Naive thymus-derived CD4-positive, alpha-beta T cell (primary cell): ENCODE results near the gene ZNF132. TPM values are rescaled to one million over a fixed set of nuclear protein-coding genes. Genes with fewer than 3 reads are reported as not detected.

Experiments
- ATAC-seq: fragments of 150-1000 bp; cut with Tn5 transposase; 2 replicates; pipeline ENCODE4 v1.10.0; 2021; ENCODE audit warnings: mild to moderate bottlenecking, moderate library complexity
- CTCF ChIA-PET: fragments of 350-600 bp; sonication (Branson Sonifier 250); formaldehyde crosslinking; loops from one replicate; lab custom pipeline; 2021; ENCODE audit warnings: antibody characterized with exemption; lab: Charles Lee
- POLR2A ChIA-PET: fragments of 350-600 bp; sonication (Branson Sonifier 250); formaldehyde crosslinking; loops from one replicate; lab custom pipeline; 2021; ENCODE audit warnings: antibody characterized with exemption, inconsistent platforms; lab: Charles Lee
- DNase-seq, 9 donors: peaks; one replicate each; pipeline versions ENCODE4 v3.0.0 to v3.0.0-alpha.2; 2020 to 2022; ENCODE audit warnings: mixed read lengths in 1 of 9
- H3K27ac ChIP-seq: one replicate; pipeline ENCODE4 v1.7.0; 2013; ENCODE audit warnings: mild to moderate bottlenecking, low read depth, low read length, moderate library complexity
- H3K27me3 ChIP-seq, 2 donors: one replicate each; pipeline ENCODE4 v1.7.0; 2013; ENCODE audit warnings: low read length in 2 of 2, mild to moderate bottlenecking in 2 of 2, moderate library complexity in 2 of 2; ENCODE audit not compliant: control insufficient read depth in 2 of 2, insufficient read depth in 2 of 2
- H3K36me3 ChIP-seq, 3 experiments: 1 replicate in 2 of 3; 2 replicates in 1 of 3; pipeline ENCODE4 v1.7.0; 2013; ENCODE audit warnings: low read length in 3 of 3, mild to moderate bottlenecking in 3 of 3, moderate library complexity in 1 of 3; ENCODE audit not compliant: insufficient read depth in 3 of 3, control insufficient read depth in 2 of 3
- H3K4me1 ChIP-seq, 2 donors: one replicate each; pipeline ENCODE4 v1.7.0; 2013; ENCODE audit warnings: low read length in 2 of 2, mild to moderate bottlenecking in 2 of 2, moderate library complexity in 1 of 2; ENCODE audit not compliant: control insufficient read depth in 2 of 2, insufficient read depth in 2 of 2
- H3K4me3 ChIP-seq: 2 replicates; pipeline ENCODE4 v1.7.0; 2013; ENCODE audit warnings: mild to moderate bottlenecking, low read length
- H3K9me3 ChIP-seq, 3 experiments: 1 replicate in 2 of 3; 2 replicates in 1 of 3; pipeline ENCODE4 v1.7.0; 2013; ENCODE audit warnings: low read length in 3 of 3; ENCODE audit not compliant: control insufficient read depth in 2 of 3
- H3K27ac Mint-ChIP-seq, 9 donors: one replicate each; pipeline ENCODE4 v1.8.0; 2020 to 2022; ENCODE audit warnings: mixed read lengths in 9 of 9, mild to moderate bottlenecking in 8 of 9, moderate library complexity in 5 of 9, inconsistent platforms in 2 of 9
- H3K27me3 Mint-ChIP-seq, 5 donors: one replicate each; pipeline ENCODE4 v1.8.0; 2021 to 2022; ENCODE audit warnings: mixed read lengths in 5 of 5, mild to moderate bottlenecking in 1 of 5
- H3K36me3 Mint-ChIP-seq, 5 donors: one replicate each; pipeline ENCODE4 v1.8.0; 2020 to 2022; ENCODE audit warnings: mixed read lengths in 5 of 5, mild to moderate bottlenecking in 3 of 5, inconsistent platforms in 1 of 5
- H3K4me1 Mint-ChIP-seq, 7 donors: one replicate each; pipeline ENCODE4 v1.8.0; 2020 to 2022; ENCODE audit warnings: mixed read lengths in 7 of 7, mild to moderate bottlenecking in 3 of 7, inconsistent platforms in 1 of 7
- H3K4me3 Mint-ChIP-seq, 10 donors: one replicate each; pipeline ENCODE4 v1.8.0; 2020 to 2022; ENCODE audit warnings: mild to moderate bottlenecking in 10 of 10, mixed read lengths in 10 of 10, moderate library complexity in 6 of 10, inconsistent platforms in 2 of 10
- H3K9me3 Mint-ChIP-seq, 11 donors: one replicate each; pipeline ENCODE4 v1.8.0; 2020 to 2022; ENCODE audit warnings: mixed read lengths in 11 of 11, mild to moderate bottlenecking in 4 of 11, inconsistent platforms in 1 of 11, moderate library complexity in 1 of 11
- intact Hi-C, 2 donors: fragments of 100-400 bp; cut with micrococcal nuclease; formaldehyde crosslinking; loops; one replicate each; pipeline ENCODE4 v1.15.1; 2023
- polyA plus RNA-seq, 2 donors: library from polyadenylated mRNA; unstranded; fragments of 300-500 nt; fragmentation: Illumina TruSeq; gene quantifications; one replicate each; pipeline ENCODE4 v1.2.3, GENCODE V29; 2021
- total RNA-seq, 6 experiments: library from RNA in 5 of 6; stranded (reverse) in 5 of 6; gene quantifications; 1 replicate in 5 of 6; 2 replicates in 1 of 6; pipeline ENCODE4 v1.2.3 and lab custom pipeline; 2021 to 2026

ZNF132 gene
- total and polyA plus RNA-seq, 7 experiments from 2014 or later: 1.2 to 12.9 (median 3.6) TPM

- Histone ChIP-seq H3K27me3 (no peaks in the 10 kb centered on the region), H3K4me3 (peak overlapping the region; percentile 75), H3K27ac (peak overlapping the region; percentile 94), H3K4me1 (peaks cover 22 to 23% of the 10 kb centered on the region in 2 donors), H3K9me3 (no peaks in the 10 kb centered on the region), H3K36me3 (peaks cover 0 to 36% (median 8%) of the 10 kb centered on the region in 3 experiments)
- peaks cover 0 to 3% (median 0%) of the 10 kb centered on the region in 5 donors for H3K27me3 Mint-ChIP-seq
- peak overlapping the region in 6 of 9 donors; percentile 70 to 99 (median 97) for H3K27ac Mint-ChIP-seq
- CTCF ChIA-PET: no interaction called here
- H3K36me3 Mint-ChIP-seq: peaks cover 0 to 24% (median 14%) of the 10 kb centered on the region in 5 donors
- no peak for ATAC-seq
- H3K4me3 Mint-ChIP-seq: peak overlapping the region; percentile 89 to 96 (median 94)
- H3K4me1 Mint-ChIP-seq: peaks cover 17 to 59% (median 42%) of the 10 kb centered on the region in 7 donors
- no peaks in the 10 kb centered on the region for H3K9me3 Mint-ChIP-seq
- no peak for DNase-seq
- intact Hi-C loops: loop anchor here in 1 of 2 donors (5.0 to 10.0 kb wide), 3 partner anchors 473 to 951 kb away; partner anchors contain the start of genes ZNF417, ZNF419 and ZNF749
- POLR2A ChIA-PET: interaction anchor here (0.6 to 3.3 kb wide), 4 partner anchors 12 to 204 kb away, joined by 4 to 16 read pairs (median 6); partner anchors contain the start of genes ZNF274 and ZNF584
Observed at GRCh38 chr19:58388175-58388526, 51.8 kb downstream of the ZNF132 start.

DNA sequence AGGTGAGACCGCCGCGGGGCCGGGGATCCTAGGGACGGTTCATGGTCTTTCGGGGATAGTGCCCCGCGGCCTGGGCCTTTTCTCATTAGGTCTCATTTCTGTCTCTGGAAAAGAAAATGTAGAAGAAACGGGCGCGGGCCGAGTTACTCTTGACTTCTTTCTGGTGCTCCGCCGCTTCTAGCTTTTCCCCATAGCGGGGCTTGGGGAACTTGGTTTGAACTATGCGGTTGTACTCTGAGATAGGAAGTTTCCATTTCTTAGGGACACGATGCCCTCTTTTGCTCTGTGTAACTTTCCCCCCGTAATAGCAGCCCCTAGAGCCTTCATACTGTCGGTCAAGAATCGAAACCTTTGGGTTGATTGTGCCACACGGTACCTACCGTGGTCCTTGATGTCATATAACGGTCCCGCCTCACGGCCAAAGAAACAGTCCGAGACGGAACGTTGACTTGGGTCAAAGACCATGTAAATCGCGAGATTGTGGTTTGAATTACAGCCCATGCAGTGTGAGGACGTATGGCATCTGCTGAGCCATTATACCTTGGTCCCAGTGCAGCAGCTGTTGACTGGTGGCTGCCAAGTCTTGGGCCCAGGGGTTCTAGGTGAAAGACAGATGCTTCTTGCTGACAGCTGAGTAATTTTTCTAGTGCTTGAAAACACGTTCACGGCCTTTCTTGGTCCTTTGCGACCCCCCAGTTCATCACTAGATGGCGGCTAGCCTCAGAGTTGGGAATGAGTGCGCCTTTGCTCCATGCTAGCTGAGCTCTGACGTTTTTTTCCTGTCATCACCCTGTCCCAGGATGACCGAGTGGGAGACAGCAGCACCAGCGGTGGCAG, 52.4 kb downstream of the ZNF132 start:
- no peaks in the 10 kb centered on the region for H3K9me3 Mint-ChIP-seq
- H3K4me3 Mint-ChIP-seq: peak overlapping the region; percentile 89 to 96 (median 94)
- H3K36me3 Mint-ChIP-seq: peaks cover 0 to 20% (median 13%) of the 10 kb centered on the region in 5 donors
- no peaks in the 10 kb centered on the region for H3K27me3 ChIP-seq
- peak overlapping the region; percentile 75 for H3K4me3 ChIP-seq
- CTCF ChIA-PET: interaction anchor here (0.6 kb wide), 1 partner anchor 97 kb away, joined by 3 read pairs; no protein-coding TSS in a partner anchor
- peak overlapping the region; percentile 94 to 99 (median 97) for H3K27ac Mint-ChIP-seq
- H3K27me3 Mint-ChIP-seq: peaks cover 0 to 3% (median 0%) of the 10 kb centered on the region in 5 donors
- H3K9me3 ChIP-seq: no peaks in the 10 kb centered on the region
- H3K27ac ChIP-seq: peak overlapping the region; percentile 94
- intact Hi-C loops: loop anchor here (1.0 to 10.0 kb wide), 18 partner anchors 14 to 950 kb away; partner anchors contain the start of genes ZNF132 (in 2 of the 2), ZNF497 (in 2 of the 2), ZNF584 (in 2 of the 2) and ERVK3-1 (in 1 of the 2)
- POLR2A ChIA-PET: interaction anchor here (1.6 to 3.3 kb wide), 3 partner anchors 12 to 25 kb away, joined by 4 to 16 read pairs (median 8); partner anchors contain the start of genes ZNF497 and ZNF584
- H3K4me1 Mint-ChIP-seq: peaks cover 17 to 53% (median 40%) of the 10 kb centered on the region in 7 donors
- H3K4me1 ChIP-seq: peaks cover 22 to 23% of the 10 kb centered on the region in 2 donors
- ATAC-seq: no peak
- peak in 1 of 9 donors; percentile 7 for DNase-seq
- H3K36me3 ChIP-seq: peaks cover 0 to 30% (median 8%) of the 10 kb centered on the region in 3 experiments

- Histone ChIP-seq H3K36me3 (peaks cover 0 to 22% (median 8%) of the 10 kb centered on the region in 3 experiments), H3K4me3 (peak within 1 kb of the TSS; percentile 75), H3K9me3 (no peaks in the 10 kb centered on the region), H3K4me1 (peaks cover 26% of the 10 kb centered on the region in 2 donors), H3K27ac (peak within 1 kb of the TSS; percentile 94), H3K27me3 (no peaks in the 10 kb centered on the region)
- Mint-ChIP-seq H3K9me3 (no peaks in the 10 kb centered on the region), H3K4me3 (peak within 1 kb of the TSS; percentile 89 to 96 (median 94)), H3K36me3 (peaks cover 0 to 19% (median 13%) of the 10 kb centered on the region in 5 donors), H3K4me1 (peaks cover 22 to 59% (median 45%) of the 10 kb centered on the region in 7 donors), H3K27ac (peak within 1 kb of the TSS; percentile 94 to 99 (median 97)), H3K27me3 (peaks cover 0 to 3% (median 0%) of the 10 kb centered on the region in 5 donors)
- CTCF ChIA-PET: interaction anchor here (0.7 kb wide), 1 partner anchor 67 kb away, joined by 3 read pairs; no protein-coding TSS in a partner anchor
- intact Hi-C loops: loop anchor here (1.0 to 10.0 kb wide), 19 partner anchors 15 to 949 kb away; partner anchors contain the start of genes ZNF132 (in 2 of the 2), ZNF497 (in 2 of the 2), ZNF584 (in 2 of the 2) and ERVK3-1 (in 1 of the 2)
- peak; percentile 97 for ATAC-seq
- POLR2A ChIA-PET: interaction anchor here (0.6 to 3.3 kb wide), 7 partner anchors 13 to 231 kb away, joined by 3 to 16 read pairs (median 4); partner anchors contain the start of genes ZNF497 and ZNF584
- DNase-seq: peak; percentile 84 to 98 (median 96)
Observed at GRCh38 chr19:58386576-58387337, 53.2 kb downstream of the ZNF132 start, which contains the start of gene RPS5. TSS of gene RPS5 (plus strand) at chr19:58387269. CDS start at chr19:58388138, 869 bp downstream.

GRCh38 chr19:58385891-58386575, 53.9 kb downstream of the ZNF132 start:
- CTCF ChIA-PET: interaction anchor here (0.7 kb wide), 1 partner anchor 68 kb away, joined by 3 read pairs; no protein-coding TSS in a partner anchor
- Histone ChIP-seq H3K27ac (peak overlapping the region; percentile 94), H3K4me1 (peaks cover 26 to 32% of the 10 kb centered on the region in 2 donors), H3K4me3 (peak overlapping the region; percentile 75), H3K9me3 (no peaks in the 10 kb centered on the region), H3K36me3 (peaks cover 0 to 16% (median 8%) of the 10 kb centered on the region in 3 experiments), H3K27me3 (no peaks in the 10 kb centered on the region)
- intact Hi-C loops: loop anchor here (1.0 to 10.0 kb wide), 7 partner anchors 39 to 949 kb away; partner anchors contain the start of genes ZBTB45 (in 1 of the 2), ZNF274 (in 1 of the 2), ZNF417 (in 1 of the 2) and ZNF419 (in 1 of the 2)
- Mint-ChIP-seq H3K4me3 (peak overlapping the region; percentile 89 to 96 (median 94)), H3K4me1 (peaks cover 22 to 63% (median 50%) of the 10 kb centered on the region in 7 donors), H3K27me3 (peaks cover 0 to 3% (median 0%) of the 10 kb centered on the region in 5 donors), H3K27ac (peak overlapping the region; percentile 94 to 99 (median 97)), H3K36me3 (peaks cover 0 to 18% (median 13%) of the 10 kb centered on the region in 5 donors), H3K9me3 (no peaks in the 10 kb centered on the region)
- POLR2A ChIA-PET: interaction anchor here (0.6 to 1.9 kb wide), 7 partner anchors 23 to 231 kb away, joined by 3 to 8 read pairs (median 4); partner anchors contain the start of genes ZNF497 and ZNF584
- ATAC-seq (no peak), DNase-seq (peak in 4 of 9 donors; percentile 19 to 23 (median 22))

DNA sequence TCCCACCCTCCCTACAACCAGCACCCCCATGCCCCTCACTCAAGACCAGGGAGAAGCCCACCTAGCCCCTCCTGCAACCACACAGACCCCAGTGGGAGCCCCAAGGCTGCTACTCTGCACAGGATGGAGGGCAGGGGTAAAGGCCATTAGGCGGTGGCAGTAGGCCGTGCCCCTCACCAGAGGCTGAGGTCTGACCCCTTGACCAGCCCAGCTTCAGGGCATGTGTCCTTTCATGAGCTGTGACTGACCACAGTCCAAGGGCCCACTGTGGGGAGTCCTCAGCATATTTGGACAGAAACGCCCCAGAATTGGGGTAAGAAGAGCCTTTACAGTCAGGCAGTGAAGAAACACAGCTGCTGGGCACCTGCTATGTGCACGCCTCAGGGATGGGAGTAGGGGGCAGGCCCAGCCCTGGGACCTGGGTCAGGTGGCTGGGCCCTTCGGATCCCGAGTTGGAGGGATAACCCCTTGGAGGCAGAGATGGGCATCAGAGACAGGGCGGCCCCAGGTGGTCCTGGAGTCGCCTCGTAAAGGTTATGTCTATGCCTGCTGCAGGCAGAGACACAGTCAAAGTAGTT, 54.6 kb downstream of the ZNF132 start:
- peaks cover 0 to 14% (median 9%) of the 10 kb centered on the region in 5 donors for H3K36me3 Mint-ChIP-seq
- Histone ChIP-seq H3K36me3 (peaks cover 0 to 10% (median 5%) of the 10 kb centered on the region in 3 experiments), H3K27me3 (no peaks in the 10 kb centered on the region), H3K9me3 (no peaks in the 10 kb centered on the region), H3K4me1 (peaks cover 26 to 32% of the 10 kb centered on the region in 2 donors), H3K27ac (peak overlapping the region; percentile 94), H3K4me3 (peak overlapping the region; percentile 75)
- no peak for ATAC-seq
- H3K4me1 Mint-ChIP-seq: peaks cover 22 to 58% (median 46%) of the 10 kb centered on the region in 7 donors
- H3K4me3 Mint-ChIP-seq: peak overlapping the region; percentile 89 to 96 (median 94)
- POLR2A ChIA-PET: interaction anchor here (1.1 kb wide), 2 partner anchors 23 to 38 kb away, joined by 6 to 8 read pairs; partner anchors contain the start of gene ZNF497
- no peaks in the 10 kb centered on the region for H3K9me3 Mint-ChIP-seq
- peaks cover 0 to 3% (median 0%) of the 10 kb centered on the region in 5 donors for H3K27me3 Mint-ChIP-seq
- peak overlapping the region; percentile 94 to 99 (median 97) for H3K27ac Mint-ChIP-seq
- peak in 1 of 9 donors; percentile 6 for DNase-seq
- CTCF ChIA-PET: no interaction called here
- intact Hi-C loops: loop anchor here in 1 of 2 donors (5.0 to 10.0 kb wide), 3 partner anchors 471 to 948 kb away; partner anchors contain the start of genes ZNF417, ZNF419 and ZNF749
